HepG2 (cell line): ENCODE results near the gene ESYT1. TPM values are rescaled to one million over a fixed set of nuclear protein-coding genes. Genes with fewer than 3 reads are reported as not detected.

Source experiments
- ATAC-seq: fragments of 200-7000 bp; cut with Tn5 transposase; 3 replicates; pipeline ENCODE4 v1.9.1; 2020; ENCODE audit warnings: mild to moderate bottlenecking, moderate library complexity
- BruUV-seq: library from RNA; stranded (reverse); fragments of 400-500 nt; replicated peaks from 2 replicates; lab custom pipeline; 2021; lab: Mats Ljungman, UMichigan
- CTCF ChIA-PET: fragments of 300-600 bp; formaldehyde crosslinking; extraction: SDS; loops from one replicate; lab custom pipeline; 2021; ENCODE audit warnings: low total read pairs, inconsistent platforms, low intra/inter-chr PET ratio; lab: Yijun Ruan, JAX
- POLR2A ChIA-PET: fragments of 350-600 bp; sonication (Branson Sonifier 250); formaldehyde crosslinking; loops from one replicate; lab custom pipeline; 2020; ENCODE audit warnings: antibody characterized with exemption, inconsistent platforms; lab: Yijun Ruan, JAX
- DNase-seq: peaks from one replicate; pipeline ENCODE4 v3.0.0-alpha.2; 2015; ENCODE audit warnings: low spot score
- FAIRE-seq: peaks from 3 replicates; lab custom pipeline; 2011; peaks lifted over from hg19 to GRCh38; lab: Jason Lieb, UNC
- H2AFZ ChIP-seq: one replicate; pipeline ENCODE4 v1.6.1; 2011; ENCODE audit warnings: low read length, inconsistent platforms
- H3K27ac ChIP-seq: fragments of 300-600 bp; 3 replicates; pipeline ENCODE4 v1.8.0; 2011; ENCODE audit warnings: mixed run types, mild to moderate bottlenecking, mixed read lengths, low read length, inconsistent platforms; ENCODE audit not compliant: insufficient read depth; ENCODE audit errors: extremely low read length
- H3K27me3 ChIP-seq, 2 experiments: fragments of 200-600 bp in 1 of 2; 2 replicates in 1 of 2; 3 replicates in 1 of 2; pipeline versions ENCODE4 v1.6.0 to v1.8.0; 2011; ENCODE audit warnings: low read length in 2 of 2, mild to moderate bottlenecking in 2 of 2, moderate library complexity in 2 of 2, inconsistent platforms in 1 of 2; ENCODE audit not compliant: insufficient read depth in 2 of 2, control insufficient read depth in 1 of 2
- H3K36me3 ChIP-seq, 2 experiments: fragments of 200-600 bp in 1 of 2; replicated peaks in 1 of 2; 2 replicates in 1 of 2; 3 replicates in 1 of 2; pipeline versions ENCODE4 v1.5.1 to v1.8.0; 2011; ENCODE audit warnings: low read length in 2 of 2, inconsistent platforms in 1 of 2; ENCODE audit not compliant: insufficient read depth in 2 of 2, control insufficient read depth in 1 of 2
- H3K4me1 ChIP-seq: 2 replicates; pipeline ENCODE4 v1.5.1; 2012; ENCODE audit warnings: low read length, inconsistent platforms; ENCODE audit not compliant: insufficient read depth
- H3K4me2 ChIP-seq: 2 replicates; pipeline ENCODE4 v1.6.0; 2011; ENCODE audit warnings: low read depth, low read length, inconsistent platforms
- H3K4me3 ChIP-seq, 3 experiments: fragments of 200-600 bp in 1 of 3; sonication (generic), shearing (Covaris generic) in 1 of 3; replicated peaks in 1 of 3; 2 replicates each; pipeline ENCODE4 v1.5.1; 2011 to 2016; ENCODE audit warnings: low read length in 3 of 3, inconsistent platforms in 2 of 3, low read depth in 2 of 3, mild to moderate bottlenecking in 2 of 3, control low read depth in 1 of 3, mixed read lengths in 1 of 3; ENCODE audit not compliant: insufficient read depth in 1 of 3
- H3K79me2 ChIP-seq: one replicate; pipeline ENCODE4 v1.6.1; 2011; ENCODE audit warnings: low read length, inconsistent platforms; ENCODE audit not compliant: insufficient read depth
- H3K9ac ChIP-seq: 2 replicates; pipeline ENCODE4 v1.6.0; 2011; ENCODE audit warnings: mild to moderate bottlenecking, low read depth, low read length, inconsistent platforms; ENCODE audit not compliant: insufficient read depth
- H3K9me3 ChIP-seq: 2 replicates; pipeline ENCODE4 v1.5.1; 2012; ENCODE audit warnings: mild to moderate bottlenecking, low read length
- H4K20me1 ChIP-seq: 2 replicates; pipeline ENCODE4 v1.6.0; 2011; ENCODE audit warnings: inconsistent platforms, mild to moderate bottlenecking, low read length, moderate library complexity; ENCODE audit not compliant: insufficient read depth
- AGO1 ChIP-seq: fragments of 200-400 bp; formaldehyde crosslinking; IDR thresholded peaks from 2 replicates; pipeline ENCODE4 v1.6.1; 2017; ENCODE audit warnings: mild to moderate bottlenecking, low read depth, low read length, moderate library complexity; ENCODE audit not compliant: poor library complexity, severe bottlenecking
- AGO2 ChIP-seq: fragments of 200-400 bp; formaldehyde crosslinking; optimal IDR thresholded peaks from 2 replicates; pipeline ENCODE3; 2017; ENCODE audit warnings: mild to moderate bottlenecking, low read depth, low read length, moderate library complexity
- CC2D1A ChIP-seq: sonication (generic); formaldehyde crosslinking; IDR thresholded peaks from 2 replicates; pipeline ENCODE4 v1.8.1; 2023; ENCODE audit warnings: mild to moderate bottlenecking, missing genetic modification reagents
- ELF1 ChIP-seq: sonication (generic); formaldehyde crosslinking; IDR thresholded peaks from 2 replicates; pipeline ENCODE4 v1.4.0; 2020; ENCODE audit warnings: missing genetic modification reagents
- ISL2 ChIP-seq: sonication (generic); formaldehyde crosslinking; IDR thresholded peaks from 2 replicates; pipeline ENCODE4 v1.5.0; 2020; ENCODE audit warnings: missing genetic modification reagents
- MBD4 ChIP-seq: IDR thresholded peaks from 2 replicates; pipeline ENCODE4 v1.6.1; 2012; ENCODE audit warnings: low read length, inconsistent platforms, borderline replicate concordance
- MTA1 ChIP-seq: sonication (generic); formaldehyde crosslinking; IDR thresholded peaks from 2 replicates; pipeline ENCODE4 v1.4.0; 2020; ENCODE audit warnings: missing genetic modification reagents, mild to moderate bottlenecking, borderline replicate concordance
- NFIC ChIP-seq: IDR thresholded peaks from 2 replicates; pipeline ENCODE4 v1.6.1; 2012; ENCODE audit warnings: mild to moderate bottlenecking, low read length, inconsistent platforms
- POLR2A ChIP-seq, 2 experiments: IDR thresholded peaks; 2 replicates each; pipeline ENCODE4 v1.6.1; 2011; ENCODE audit warnings: low read depth in 2 of 2, low read length in 2 of 2, mild to moderate bottlenecking in 1 of 2, moderate library complexity in 1 of 2; ENCODE audit not compliant: insufficient read depth in 1 of 2
- RBFOX2 ChIP-seq: fragments of 200-400 bp; formaldehyde crosslinking; IDR thresholded peaks from 2 replicates; pipeline ENCODE4 v1.6.1; 2017; ENCODE audit warnings: low read depth, mild to moderate bottlenecking, low read length
- ZNF557 ChIP-seq: sonication (generic); formaldehyde crosslinking; IDR thresholded peaks from 2 replicates; pipeline ENCODE4 v1.4.0; 2020; ENCODE audit warnings: missing genetic modification reagents
- ZNF75D ChIP-seq: sonication (generic); formaldehyde crosslinking; IDR thresholded peaks from 2 replicates; pipeline ENCODE4 v1.8.1; 2023; ENCODE audit warnings: missing genetic modification reagents, mild to moderate bottlenecking, borderline replicate concordance
- ZNF773 ChIP-seq: sonication (generic); formaldehyde crosslinking; IDR thresholded peaks from 2 replicates; pipeline ENCODE4 v1.4.0; 2020; ENCODE audit warnings: missing genetic modification reagents, borderline replicate concordance
- WGBS: methylation state at CpG from one replicate; pipeline ENCODE4 v1.1.6; 2017; ENCODE audit warnings: low lambda C conversion rate; 5-methylcytosine and 5-hydroxymethylcytosine counted together
- in situ Hi-C: cut with HindIII; loops from 2 replicates; pipeline ENCODE4 v1.10.0; 2017; ENCODE audit warnings: low pct_unique_long_range_greater_than_20kb; ENCODE audit not compliant: extremely low pct_ligation_motif_present
- intact Hi-C: fragments of 100-400 bp; cut with micrococcal nuclease; formaldehyde crosslinking; loops from one replicate; pipeline ENCODE4 v1.10.0; 2022; ENCODE audit not compliant: unreplicated experiment
- polyA plus RNA-seq, 8 experiments: library from polyadenylated mRNA; depleted of rRNA in 3 of 8; stranded (reverse) in 7 of 8; unstranded in 1 of 8; fragments of >200 nt; fragmentation: Illumina TruSeq in 4 of 8; extraction: Trizol in 4 of 8; gene quantifications; 2 replicates each; pipeline versions ENCODE4 v1.2.1 to v1.2.3, GENCODE V29; 2011 to 2016; ENCODE audit warnings: low read depth in 4 of 8, missing spikeins in 1 of 8, mixed read lengths in 1 of 8; ENCODE audit not compliant: insufficient read depth in 1 of 8
- total RNA-seq, 5 experiments: library from RNA; depleted of rRNA; stranded (reverse); fragments of >200 nt; fragmentation: Illumina TruSeq; extraction: Trizol; gene quantifications; 2 replicates each; pipeline ENCODE4 v1.2.3, GENCODE V29; 2016; ENCODE audit warnings: low read depth in 1 of 5
- TF ChIP-seq, protein P1 (sequence below): sonication (generic); formaldehyde crosslinking; IDR thresholded peaks from 2 replicates; pipeline ENCODE4 v1.5.0; 2020; ENCODE audit warnings: mild to moderate bottlenecking, low read depth, missing genetic modification reagents, borderline replicate concordance

Gene ESYT1
- total and polyA plus RNA-seq, 2 of the 13 experiments (the other 11 are each of a cell fraction or from before 2014, with no cell fraction given), result 66.9 to 71.0 TPM

DNA sequence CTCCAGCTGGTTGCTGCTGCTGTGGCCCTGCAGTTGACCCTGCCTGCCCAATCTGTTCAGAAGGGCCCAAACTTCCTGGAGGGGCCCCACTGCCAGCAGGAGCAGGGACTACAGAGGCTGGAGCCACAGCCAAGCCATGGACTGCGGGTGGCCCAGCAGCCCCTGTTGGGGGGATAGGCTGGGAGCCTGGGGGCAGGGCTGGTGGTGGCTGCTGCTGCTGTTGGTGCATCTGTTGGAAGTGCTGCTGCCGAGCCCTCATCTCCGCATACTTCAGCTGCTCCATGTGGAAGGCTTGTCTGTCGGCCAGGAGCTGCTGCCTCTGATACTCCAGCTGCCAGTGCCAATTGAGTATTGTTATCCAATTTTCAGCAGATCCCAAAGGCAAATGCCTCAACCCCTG lies 37.3 kb downstream of the ESYT1 start:
- CTCF ChIA-PET, result no interaction called here
- no TSS peak for BruUV-seq
- H2AFZ ChIP-seq, result no peak overlapping the region
- H3K27ac ChIP-seq, result no peak overlapping the region
- H3K4me2 ChIP-seq, result no peak overlapping the region
- H3K4me3 ChIP-seq, result no peak overlapping the region
- DNase-seq, result no peak
- no peaks in the 10 kb centered on the region for H3K27me3 ChIP-seq
- TF ChIP-seq ZNF773 (no peak), ZNF557 (CRISPR knock-in tag) (no peak), RBFOX2 (0 out of 2 replicates have a peak, but pooled peaks have one; percentile 24), ISL2 (CRISPR knock-in tag) (no peak), NFIC (no peak), POLR2A (IDR thresholded peaks at IDR 0.05; ENCODE audit: insufficient read depth in 1 of 2, low read depth in 2 of 2, low read length in 2 of 2) (0 out of 4 replicates have a peak, but pooled peaks of 1 of the 2 experiments have one; percentile 43), MBD4 (no peak), ELF1 (CRISPR knock-in tag) (no peak), CC2D1A (CRISPR knock-in tag) (no peak), AGO1 (peak; percentile 63), MTA1 (no peak), ZNF75D (no peak), AGO2 (peak; percentile 85)
- TF ChIP-seq, protein P1, sequence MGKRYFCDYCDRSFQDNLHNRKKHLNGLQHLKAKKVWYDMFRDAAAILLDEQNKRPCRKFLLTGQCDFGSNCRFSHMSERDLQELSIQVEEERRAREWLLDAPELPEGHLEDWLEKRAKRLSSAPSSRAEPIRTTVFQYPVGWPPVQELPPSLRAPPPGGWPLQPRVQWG (CRISPR knock-in tag), result no peak
- H3K36me3 ChIP-seq, result peaks cover 30 to 69% of the 10 kb centered on the region in 2 experiments
- peak; percentile 19 for ATAC-seq
- POLR2A ChIA-PET, result interaction anchor here (0.6 to 1.5 kb wide), 3 partner anchors 22 to 38 kb away, joined by 3 to 5 read pairs (median 3); partner anchors contain the start of gene ESYT1
- no peaks in the 10 kb centered on the region for H3K9me3 ChIP-seq
- FAIRE-seq, result no peak
- in situ Hi-C loops (no loop called here), intact Hi-C loops (no loop called here)
- H3K4me1 ChIP-seq, result peaks cover 15% of the 10 kb centered on the region
- 100% methylated on average over 2 of the region's 4 CpGs for WGBS
- H4K20me1 ChIP-seq, result peaks cover 14% of the 10 kb centered on the region
- peaks cover 3% of the 10 kb centered on the region for H3K79me2 ChIP-seq
- H3K9ac ChIP-seq, result no peak overlapping the region
